ENCODE results near the gene PROZ.
"Not testable (repeated sequence)": the region's sequence is repeated elsewhere in the genome, so short reads cannot be mapped to it uniquely, and the experiment has no call there.

DNA sequence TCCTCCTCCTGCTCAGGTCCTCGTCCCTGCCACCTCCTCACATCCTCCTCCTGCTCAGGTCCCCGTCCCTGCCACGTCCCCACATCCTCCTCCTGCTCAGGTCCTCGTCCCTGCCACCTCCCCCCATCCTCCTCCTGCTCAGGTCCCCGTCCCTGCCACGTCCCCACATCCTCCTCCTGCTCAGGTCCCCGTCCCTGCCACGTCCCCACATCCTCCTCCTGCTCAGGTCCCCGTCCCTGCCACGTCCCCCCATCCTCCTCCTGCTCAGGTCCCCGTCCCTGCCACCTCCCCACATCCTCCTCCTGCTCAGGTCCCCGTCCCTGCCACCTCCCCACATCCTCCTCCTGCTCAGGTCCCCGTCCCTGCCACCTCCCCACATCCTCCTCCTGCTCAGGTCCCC, 3.5 kb downstream of the PROZ start:
- not testable (repeated sequence) for TF ChIP-seq EZH2 (optimal IDR thresholded peaks at IDR 0.05; ENCODE audit: low read depth, low read length)
- TF ChIP-seq, protein P1, sequence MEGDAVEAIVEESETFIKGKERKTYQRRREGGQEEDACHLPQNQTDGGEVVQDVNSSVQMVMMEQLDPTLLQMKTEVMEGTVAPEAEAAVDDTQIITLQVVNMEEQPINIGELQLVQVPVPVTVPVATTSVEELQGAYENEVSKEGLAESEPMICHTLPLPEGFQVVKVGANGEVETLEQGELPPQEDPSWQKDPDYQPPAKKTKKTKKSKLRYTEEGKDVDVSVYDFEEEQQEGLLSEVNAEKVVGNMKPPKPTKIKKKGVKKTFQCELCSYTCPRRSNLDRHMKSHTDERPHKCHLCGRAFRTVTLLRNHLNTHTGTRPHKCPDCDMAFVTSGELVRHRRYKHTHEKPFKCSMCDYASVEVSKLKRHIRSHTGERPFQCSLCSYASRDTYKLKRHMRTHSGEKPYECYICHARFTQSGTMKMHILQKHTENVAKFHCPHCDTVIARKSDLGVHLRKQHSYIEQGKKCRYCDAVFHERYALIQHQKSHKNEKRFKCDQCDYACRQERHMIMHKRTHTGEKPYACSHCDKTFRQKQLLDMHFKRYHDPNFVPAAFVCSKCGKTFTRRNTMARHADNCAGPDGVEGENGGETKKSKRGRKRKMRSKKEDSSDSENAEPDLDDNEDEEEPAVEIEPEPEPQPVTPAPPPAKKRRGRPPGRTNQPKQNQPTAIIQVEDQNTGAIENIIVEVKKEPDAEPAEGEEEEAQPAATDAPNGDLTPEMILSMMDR (IDR thresholded peaks at IDR 0.05; ENCODE audit: low read length), result not testable (repeated sequence)

Data from MM.1S (cell line).